HepG2 (cell line): ENCODE measurements around the gene C11orf71. TPM values are rescaled to one million over a fixed set of nuclear protein-coding genes. Genes with fewer than 3 reads are reported as not detected.

ENCODE experiments used
- GLI4 ChIP-seq: sonication (generic); formaldehyde crosslinking; IDR thresholded peaks from 2 replicates; pipeline ENCODE4 v1.5.1; 2020; ENCODE audit warnings: missing genetic modification reagents, mild to moderate bottlenecking, moderate library complexity, borderline replicate concordance
- ISX ChIP-seq: sonication (generic); formaldehyde crosslinking; conservative IDR thresholded peaks from 2 replicates; pipeline ENCODE4 v1.5.0; 2020; ENCODE audit warnings: missing genetic modification reagents
- NONO ChIP-seq, 2 experiments: fragments of 450-650 bp in 1 of 2; sonication (generic) in 1 of 2; formaldehyde crosslinking in 1 of 2; IDR thresholded peaks in 1 of 2; conservative IDR thresholded peaks in 1 of 2; 2 replicates each; pipeline versions ENCODE4 v1.6.1 to v1.8.0; 2017 to 2022; ENCODE audit warnings: mild to moderate bottlenecking in 1 of 2, missing genetic modification reagents in 1 of 2, moderate library complexity in 1 of 2
- PHF8 ChIP-seq: sonication (generic); formaldehyde crosslinking; IDR thresholded peaks from 2 replicates; pipeline ENCODE4 v1.5.0; 2020; ENCODE audit warnings: missing genetic modification reagents
- RFX3 ChIP-seq: IDR thresholded peaks from 2 replicates; pipeline ENCODE4 v1.6.1; 2016; ENCODE audit warnings: missing biosample characterization, missing genetic modification reagents
- TEAD2 ChIP-seq: sonication (generic); formaldehyde crosslinking; IDR thresholded peaks from 2 replicates; pipeline ENCODE4 v1.9.0; 2021; ENCODE audit warnings: missing genetic modification reagents
- TIGD3 ChIP-seq: sonication (generic); formaldehyde crosslinking; IDR thresholded peaks from 2 replicates; pipeline ENCODE4 v1.5.1; 2020; ENCODE audit warnings: mild to moderate bottlenecking, missing genetic modification reagents, borderline replicate concordance
- ZBTB7A ChIP-seq: sonication (generic); formaldehyde crosslinking; IDR thresholded peaks from 2 replicates; pipeline ENCODE4 v1.8.0; 2022; ENCODE audit warnings: mild to moderate bottlenecking, missing genetic modification reagents
- ZNF737 ChIP-seq: sonication (generic); formaldehyde crosslinking; IDR thresholded peaks from 2 replicates; pipeline ENCODE4 v1.5.0; 2020; ENCODE audit warnings: missing genetic modification reagents, mild to moderate bottlenecking, borderline replicate concordance
- polyA plus RNA-seq, 8 experiments: library from polyadenylated mRNA; depleted of rRNA in 3 of 8; stranded (reverse) in 7 of 8; unstranded in 1 of 8; fragments of >200 nt; fragmentation: Illumina TruSeq in 4 of 8; extraction: Trizol in 4 of 8; gene quantifications; 2 replicates each; pipeline versions ENCODE4 v1.2.1 to v1.2.3, GENCODE V29; 2011 to 2016; ENCODE audit warnings: low read depth in 4 of 8, missing spikeins in 1 of 8, mixed read lengths in 1 of 8; ENCODE audit not compliant: insufficient read depth in 1 of 8
- total RNA-seq, 5 experiments: library from RNA; depleted of rRNA; stranded (reverse); fragments of >200 nt; fragmentation: Illumina TruSeq; extraction: Trizol; gene quantifications; 2 replicates each; pipeline ENCODE4 v1.2.3, GENCODE V29; 2016; ENCODE audit warnings: low read depth in 1 of 5
- TF ChIP-seq, protein P1 (sequence below): sonication (generic); formaldehyde crosslinking; IDR thresholded peaks from 2 replicates; pipeline ENCODE4 v1.8.0; 2022; ENCODE audit warnings: mild to moderate bottlenecking, missing genetic modification reagents, borderline replicate concordance
- TF ChIP-seq, protein P2 (sequence below): IDR thresholded peaks from 2 replicates; pipeline ENCODE4 v1.6.1; 2018; ENCODE audit warnings: missing genetic modification reagents, mild to moderate bottlenecking, missing compliant biosample characterization
- TF ChIP-seq, protein P3 (sequence below): sonication (generic); formaldehyde crosslinking; IDR thresholded peaks from 2 replicates; pipeline ENCODE4 v1.4.0; 2020; ENCODE audit warnings: missing genetic modification reagents
- TF ChIP-seq, protein P4 (sequence below): sonication (generic); formaldehyde crosslinking; IDR thresholded peaks from 2 replicates; pipeline ENCODE4 v1.5.0; 2020; ENCODE audit warnings: missing genetic modification reagents, mild to moderate bottlenecking, borderline replicate concordance
- TF ChIP-seq, protein P5 (sequence below): sonication (generic); formaldehyde crosslinking; IDR thresholded peaks from 2 replicates; pipeline ENCODE4 v1.5.1; 2020; ENCODE audit warnings: missing genetic modification reagents, mild to moderate bottlenecking, borderline replicate concordance
- TF ChIP-seq, protein P6 (sequence below): sonication (generic); formaldehyde crosslinking; IDR thresholded peaks from 2 replicates; pipeline ENCODE4 v1.8.1; 2023; ENCODE audit warnings: missing genetic modification reagents, inconsistent platforms, borderline replicate concordance

Gene C11orf71
- total and polyA plus RNA-seq, 2 of the 13 experiments (the other 11 are each of a cell fraction or from before 2014, with no cell fraction given): 7.1 to 7.8 TPM

GRCh38 chr11:114399490-114400215 lies 658 bp downstream of the C11orf71 start (continued):
- TF ChIP-seq TIGD3 (no peak), ZNF737 (no peak), RFX3 (CRISPR knock-in tag) (no peak), PHF8 (CRISPR knock-in tag) (no peak), NONO (IDR thresholded peaks at IDR 0.05) (no peak), NONO (CRISPR knock-in tag; conservative IDR thresholded peaks at IDR 0.05) (no peak), ISX (CRISPR knock-in tag) (no peak), TEAD2 (CRISPR knock-in tag) (peak; percentile 79; the same call in 1 of the 2 replicates), ZBTB7A (no peak), GLI4 (CRISPR knock-in tag) (0 out of 2 replicates have a peak, but pooled peaks have one; percentile 75)
- TF ChIP-seq, protein P1, sequence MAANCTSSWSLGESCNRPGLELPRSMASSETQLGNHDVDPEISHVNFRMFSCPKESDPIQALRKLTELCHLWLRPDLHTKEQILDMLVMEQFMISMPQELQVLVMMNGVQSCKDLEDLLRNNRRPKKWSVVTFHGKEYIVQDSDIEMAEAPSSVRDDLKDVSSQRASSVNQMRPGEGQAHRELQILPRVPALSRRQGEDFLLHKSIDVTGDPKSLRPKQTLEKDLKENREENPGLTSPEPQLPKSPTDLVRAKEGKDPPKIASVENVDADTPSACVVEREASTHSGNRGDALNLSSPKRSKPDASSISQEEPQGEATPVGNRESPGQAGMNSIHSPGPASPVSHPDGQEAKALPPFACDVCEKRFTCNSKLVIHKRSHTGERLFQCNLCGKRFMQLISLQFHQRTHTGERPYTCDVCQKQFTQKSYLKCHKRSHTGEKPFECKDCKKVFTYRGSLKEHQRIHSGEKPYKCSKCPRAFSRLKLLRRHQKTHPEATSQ (CRISPR knock-in tag): no peak
- TF ChIP-seq, protein P2, sequence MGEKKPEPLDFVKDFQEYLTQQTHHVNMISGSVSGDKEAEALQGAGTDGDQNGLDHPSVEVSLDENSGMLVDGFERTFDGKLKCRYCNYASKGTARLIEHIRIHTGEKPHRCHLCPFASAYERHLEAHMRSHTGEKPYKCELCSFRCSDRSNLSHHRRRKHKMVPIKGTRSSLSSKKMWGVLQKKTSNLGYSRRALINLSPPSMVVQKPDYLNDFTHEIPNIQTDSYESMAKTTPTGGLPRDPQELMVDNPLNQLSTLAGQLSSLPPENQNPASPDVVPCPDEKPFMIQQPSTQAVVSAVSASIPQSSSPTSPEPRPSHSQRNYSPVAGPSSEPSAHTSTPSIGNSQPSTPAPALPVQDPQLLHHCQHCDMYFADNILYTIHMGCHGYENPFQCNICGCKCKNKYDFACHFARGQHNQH (CRISPR knock-in tag): no peak
- TF ChIP-seq, protein P3, sequence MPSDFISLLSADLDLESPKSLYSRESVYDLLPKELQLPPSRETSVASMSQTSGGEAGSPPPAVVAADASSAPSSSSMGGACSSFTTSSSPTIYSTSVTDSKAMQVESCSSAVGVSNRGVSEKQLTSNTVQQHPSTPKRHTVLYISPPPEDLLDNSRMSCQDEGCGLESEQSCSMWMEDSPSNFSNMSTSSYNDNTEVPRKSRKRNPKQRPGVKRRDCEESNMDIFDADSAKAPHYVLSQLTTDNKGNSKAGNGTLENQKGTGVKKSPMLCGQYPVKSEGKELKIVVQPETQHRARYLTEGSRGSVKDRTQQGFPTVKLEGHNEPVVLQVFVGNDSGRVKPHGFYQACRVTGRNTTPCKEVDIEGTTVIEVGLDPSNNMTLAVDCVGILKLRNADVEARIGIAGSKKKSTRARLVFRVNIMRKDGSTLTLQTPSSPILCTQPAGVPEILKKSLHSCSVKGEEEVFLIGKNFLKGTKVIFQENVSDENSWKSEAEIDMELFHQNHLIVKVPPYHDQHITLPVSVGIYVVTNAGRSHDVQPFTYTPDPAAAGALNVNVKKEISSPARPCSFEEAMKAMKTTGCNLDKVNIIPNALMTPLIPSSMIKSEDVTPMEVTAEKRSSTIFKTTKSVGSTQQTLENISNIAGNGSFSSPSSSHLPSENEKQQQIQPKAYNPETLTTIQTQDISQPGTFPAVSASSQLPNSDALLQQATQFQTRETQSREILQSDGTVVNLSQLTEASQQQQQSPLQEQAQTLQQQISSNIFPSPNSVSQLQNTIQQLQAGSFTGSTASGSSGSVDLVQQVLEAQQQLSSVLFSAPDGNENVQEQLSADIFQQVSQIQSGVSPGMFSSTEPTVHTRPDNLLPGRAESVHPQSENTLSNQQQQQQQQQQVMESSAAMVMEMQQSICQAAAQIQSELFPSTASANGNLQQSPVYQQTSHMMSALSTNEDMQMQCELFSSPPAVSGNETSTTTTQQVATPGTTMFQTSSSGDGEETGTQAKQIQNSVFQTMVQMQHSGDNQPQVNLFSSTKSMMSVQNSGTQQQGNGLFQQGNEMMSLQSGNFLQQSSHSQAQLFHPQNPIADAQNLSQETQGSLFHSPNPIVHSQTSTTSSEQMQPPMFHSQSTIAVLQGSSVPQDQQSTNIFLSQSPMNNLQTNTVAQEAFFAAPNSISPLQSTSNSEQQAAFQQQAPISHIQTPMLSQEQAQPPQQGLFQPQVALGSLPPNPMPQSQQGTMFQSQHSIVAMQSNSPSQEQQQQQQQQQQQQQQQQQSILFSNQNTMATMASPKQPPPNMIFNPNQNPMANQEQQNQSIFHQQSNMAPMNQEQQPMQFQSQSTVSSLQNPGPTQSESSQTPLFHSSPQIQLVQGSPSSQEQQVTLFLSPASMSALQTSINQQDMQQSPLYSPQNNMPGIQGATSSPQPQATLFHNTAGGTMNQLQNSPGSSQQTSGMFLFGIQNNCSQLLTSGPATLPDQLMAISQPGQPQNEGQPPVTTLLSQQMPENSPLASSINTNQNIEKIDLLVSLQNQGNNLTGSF (CRISPR knock-in tag): 0 out of 2 replicates have a peak, but pooled peaks have one; percentile 58
- TF ChIP-seq, protein P4, sequence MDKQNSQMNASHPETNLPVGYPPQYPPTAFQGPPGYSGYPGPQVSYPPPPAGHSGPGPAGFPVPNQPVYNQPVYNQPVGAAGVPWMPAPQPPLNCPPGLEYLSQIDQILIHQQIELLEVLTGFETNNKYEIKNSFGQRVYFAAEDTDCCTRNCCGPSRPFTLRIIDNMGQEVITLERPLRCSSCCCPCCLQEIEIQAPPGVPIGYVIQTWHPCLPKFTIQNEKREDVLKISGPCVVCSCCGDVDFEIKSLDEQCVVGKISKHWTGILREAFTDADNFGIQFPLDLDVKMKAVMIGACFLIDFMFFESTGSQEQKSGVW (CRISPR knock-in tag): 0 out of 2 replicates have a peak, but pooled peaks have one; percentile 47
- TF ChIP-seq, protein P5, sequence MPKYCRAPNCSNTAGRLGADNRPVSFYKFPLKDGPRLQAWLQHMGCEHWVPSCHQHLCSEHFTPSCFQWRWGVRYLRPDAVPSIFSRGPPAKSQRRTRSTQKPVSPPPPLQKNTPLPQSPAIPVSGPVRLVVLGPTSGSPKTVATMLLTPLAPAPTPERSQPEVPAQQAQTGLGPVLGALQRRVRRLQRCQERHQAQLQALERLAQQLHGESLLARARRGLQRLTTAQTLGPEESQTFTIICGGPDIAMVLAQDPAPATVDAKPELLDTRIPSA: no peak
- TF ChIP-seq, protein P6, sequence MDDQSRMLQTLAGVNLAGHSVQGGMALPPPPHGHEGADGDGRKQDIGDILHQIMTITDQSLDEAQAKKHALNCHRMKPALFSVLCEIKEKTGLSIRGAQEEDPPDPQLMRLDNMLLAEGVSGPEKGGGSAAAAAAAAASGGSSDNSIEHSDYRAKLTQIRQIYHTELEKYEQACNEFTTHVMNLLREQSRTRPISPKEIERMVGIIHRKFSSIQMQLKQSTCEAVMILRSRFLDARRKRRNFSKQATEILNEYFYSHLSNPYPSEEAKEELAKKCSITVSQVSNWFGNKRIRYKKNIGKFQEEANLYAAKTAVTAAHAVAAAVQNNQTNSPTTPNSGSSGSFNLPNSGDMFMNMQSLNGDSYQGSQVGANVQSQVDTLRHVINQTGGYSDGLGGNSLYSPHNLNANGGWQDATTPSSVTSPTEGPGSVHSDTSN: no peak
